C4-2B (cell line): ENCODE data around the gene GTF3C2.

ENCODE experiments used
- CTCF ChIP-seq: fragments of 450-650 bp; conservative IDR thresholded peaks from 2 replicates; pipeline ENCODE4 v1.5.1; 2017; ENCODE audit warnings: mild to moderate bottlenecking
- ZFX ChIP-seq: fragments of 450-650 bp; IDR thresholded peaks from 2 replicates; pipeline ENCODE4 v1.6.1; 2017

GRCh38 chr2:27373567-27373966, 17.0 kb upstream of the GTF3C2 start:
- no peak for TF ChIP-seq CTCF
- no peak for TF ChIP-seq ZFX
